ENCODE results near the gene PTPRD. TPM values are rescaled to one million over a fixed set of nuclear protein-coding genes. Genes with fewer than 3 reads are reported as not detected.
"Not testable (repeated sequence)": the region's sequence is repeated elsewhere in the genome, so short reads cannot be mapped to it uniquely, and the experiment has no call there.

PTPRD gene
- total RNA-seq, 4 donors from 2014 or later: 0.78 to 11.7 (median 1.6) TPM

DNA sequence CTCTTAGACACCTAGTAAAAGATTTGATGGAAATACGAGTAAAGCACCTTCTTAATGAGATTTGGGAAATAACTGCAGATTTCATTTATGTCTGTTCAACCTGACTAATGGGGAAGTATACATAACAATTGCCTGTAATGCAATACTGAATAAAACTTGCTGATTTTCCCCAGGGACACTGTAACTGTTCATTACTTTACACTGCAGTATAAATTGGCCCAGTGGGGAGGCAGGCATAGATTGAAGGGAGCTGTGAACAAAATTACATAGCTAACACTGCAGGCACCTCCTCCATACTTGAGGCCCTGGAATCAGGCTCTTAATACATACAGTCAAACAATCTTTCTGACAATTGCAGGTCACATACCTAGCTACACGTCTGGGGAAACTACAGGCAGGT lies 216.2 kb downstream of the PTPRD start:
- in situ Hi-C loops (cut with MboI; ENCODE audit: low sequenced_read_pairs in 4 of 4): loop anchor here in 1 of 4 donors (10.0 kb wide), 1 partner anchor 48 kb away; no protein-coding TSS in a partner anchor
- no peaks in the 10 kb centered on the region for H3K36me3 ChIP-seq

DNA sequence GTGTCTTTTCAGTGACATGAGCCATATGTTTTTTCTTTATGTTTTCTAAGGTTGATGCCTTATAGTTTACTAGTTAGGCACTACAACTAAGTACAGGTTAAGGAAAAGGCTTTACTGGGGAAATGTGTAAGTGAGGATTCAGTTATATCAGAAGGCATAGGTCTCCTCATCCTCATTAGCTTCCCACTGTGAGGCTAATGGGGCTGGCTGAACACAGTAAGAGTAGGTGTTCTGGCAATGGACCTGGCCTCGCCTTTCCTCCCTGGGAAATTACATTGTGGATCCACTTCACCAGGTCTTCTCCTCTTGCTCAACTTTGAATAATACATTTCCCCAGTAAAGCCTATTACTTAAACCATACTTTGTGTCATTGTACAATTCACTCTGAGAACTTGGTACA lies 225.5 kb downstream of the PTPRD start:
- H3K4me1 ChIP-seq: no peaks in the 10 kb centered on the region
- DNase-seq (no peak), ATAC-seq (no peak)
- no peak overlapping the region for H3K27ac ChIP-seq
- TF ChIP-seq POLR2A (IDR thresholded peaks at IDR 0.05): no peak
- TF ChIP-seq, protein P1, sequence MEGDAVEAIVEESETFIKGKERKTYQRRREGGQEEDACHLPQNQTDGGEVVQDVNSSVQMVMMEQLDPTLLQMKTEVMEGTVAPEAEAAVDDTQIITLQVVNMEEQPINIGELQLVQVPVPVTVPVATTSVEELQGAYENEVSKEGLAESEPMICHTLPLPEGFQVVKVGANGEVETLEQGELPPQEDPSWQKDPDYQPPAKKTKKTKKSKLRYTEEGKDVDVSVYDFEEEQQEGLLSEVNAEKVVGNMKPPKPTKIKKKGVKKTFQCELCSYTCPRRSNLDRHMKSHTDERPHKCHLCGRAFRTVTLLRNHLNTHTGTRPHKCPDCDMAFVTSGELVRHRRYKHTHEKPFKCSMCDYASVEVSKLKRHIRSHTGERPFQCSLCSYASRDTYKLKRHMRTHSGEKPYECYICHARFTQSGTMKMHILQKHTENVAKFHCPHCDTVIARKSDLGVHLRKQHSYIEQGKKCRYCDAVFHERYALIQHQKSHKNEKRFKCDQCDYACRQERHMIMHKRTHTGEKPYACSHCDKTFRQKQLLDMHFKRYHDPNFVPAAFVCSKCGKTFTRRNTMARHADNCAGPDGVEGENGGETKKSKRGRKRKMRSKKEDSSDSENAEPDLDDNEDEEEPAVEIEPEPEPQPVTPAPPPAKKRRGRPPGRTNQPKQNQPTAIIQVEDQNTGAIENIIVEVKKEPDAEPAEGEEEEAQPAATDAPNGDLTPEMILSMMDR (IDR thresholded peaks at IDR 0.05 in 4 of 5, conservative IDR thresholded peaks at IDR 0.05 in 1 of 5): no peak
- no peaks in the 10 kb centered on the region for H3K9me3 ChIP-seq
- intact Hi-C loops (cut with DNase I; ENCODE audit: low total_unique reads) (no loop called here), in situ Hi-C loops (cut with MboI; ENCODE audit: low sequenced_read_pairs in 4 of 4) (no loop called here)
- no peak overlapping the region for H3K4me3 ChIP-seq
- no peaks in the 10 kb centered on the region for H3K27me3 ChIP-seq
- no peaks in the 10 kb centered on the region for H3K36me3 ChIP-seq

More for the DNA sequence above, 216.2 kb downstream of the PTPRD start:
- H3K4me1 ChIP-seq: no peaks in the 10 kb centered on the region
- H3K4me3 ChIP-seq: no peak overlapping the region
- no peak for TF ChIP-seq POLR2A (IDR thresholded peaks at IDR 0.05)
- TF ChIP-seq, protein P1 (IDR thresholded peaks at IDR 0.05 in 4 of 5, conservative IDR thresholded peaks at IDR 0.05 in 1 of 5): no peak
- no peaks in the 10 kb centered on the region for H3K9me3 ChIP-seq
- H3K27ac ChIP-seq: no peak overlapping the region
- intact Hi-C loops (cut with DNase I; ENCODE audit: low total_unique reads): no loop called here
- ATAC-seq (no peak), DNase-seq (no peak)
- no peaks in the 10 kb centered on the region for H3K27me3 ChIP-seq

DNA sequence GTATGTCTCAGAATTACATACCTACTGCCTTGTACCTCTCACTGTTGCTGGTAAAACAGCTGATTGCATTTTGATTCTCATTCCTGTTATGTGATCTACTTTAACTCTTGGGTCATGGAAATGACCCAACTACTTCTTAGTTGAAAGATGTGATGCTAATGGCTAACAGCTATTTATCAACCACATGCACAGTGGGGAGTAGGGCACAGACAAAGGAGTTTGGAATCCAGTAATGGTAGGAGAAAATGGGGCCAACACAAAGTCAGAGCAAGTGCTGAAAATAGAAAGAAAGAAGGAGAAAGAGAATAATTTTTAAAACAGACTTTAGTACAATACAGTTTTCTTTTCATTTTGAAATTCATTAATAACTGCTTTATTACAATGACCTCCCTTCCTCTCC lies 241.0 kb downstream of the PTPRD start:
- intact Hi-C loops (cut with DNase I; ENCODE audit: low total_unique reads): no loop called here
- H3K9me3 ChIP-seq: no peaks in the 10 kb centered on the region
- in situ Hi-C loops (cut with MboI; ENCODE audit: low sequenced_read_pairs in 4 of 4): no loop called here

DNA sequence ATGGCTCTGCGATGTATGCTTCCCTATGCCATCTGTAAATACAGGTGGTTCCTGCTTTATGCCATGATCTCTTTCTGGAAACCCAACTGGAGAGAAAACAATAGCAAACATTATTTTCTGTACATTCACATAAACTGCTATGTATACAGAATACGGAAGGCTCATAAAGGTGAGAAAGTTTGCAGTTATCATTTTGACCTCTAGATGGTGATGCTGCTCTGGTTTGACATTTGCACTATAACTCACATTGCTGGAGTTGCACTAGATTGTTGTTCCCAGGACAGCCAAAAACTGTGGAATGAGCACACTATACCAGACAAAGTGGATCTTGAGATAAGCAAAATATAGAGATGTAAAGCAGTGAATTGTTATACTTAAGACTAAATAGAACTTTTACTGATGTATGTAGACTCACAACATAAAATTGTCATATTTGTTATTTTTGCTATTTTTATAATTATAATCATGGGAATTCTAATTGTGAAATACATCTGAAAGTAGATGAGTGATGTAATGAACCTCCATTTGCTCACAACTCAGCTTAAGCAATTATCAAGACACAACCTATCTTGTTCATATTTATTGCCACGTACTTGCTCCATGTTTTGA lies 246.5 kb downstream of the PTPRD start:
- ATAC-seq (no peak), DNase-seq (no peak)
- no peak overlapping the region for H3K4me3 ChIP-seq
- no peaks in the 10 kb centered on the region for H3K4me1 ChIP-seq
- intact Hi-C loops (cut with DNase I; ENCODE audit: low total_unique reads) (no loop called here), in situ Hi-C loops (cut with MboI; ENCODE audit: low sequenced_read_pairs in 4 of 4) (no loop called here)
- no peaks in the 10 kb centered on the region for H3K27me3 ChIP-seq
- TF ChIP-seq, protein P1 (IDR thresholded peaks at IDR 0.05 in 4 of 5, conservative IDR thresholded peaks at IDR 0.05 in 1 of 5): no peak
- no peak for TF ChIP-seq POLR2A (IDR thresholded peaks at IDR 0.05)
- no peaks in the 10 kb centered on the region for H3K9me3 ChIP-seq
- no peak overlapping the region for H3K27ac ChIP-seq
- no peaks in the 10 kb centered on the region for H3K36me3 ChIP-seq

More for the DNA sequence above, 241.0 kb downstream of the PTPRD start:
- DNase-seq (no peak), ATAC-seq (no peak)
- no peak overlapping the region for H3K27ac ChIP-seq
- H3K4me3 ChIP-seq: no peak overlapping the region
- H3K27me3 ChIP-seq: no peaks in the 10 kb centered on the region
- TF ChIP-seq, protein P1 (IDR thresholded peaks at IDR 0.05 in 4 of 5, conservative IDR thresholded peaks at IDR 0.05 in 1 of 5): no peak
- TF ChIP-seq POLR2A (IDR thresholded peaks at IDR 0.05): no peak
- H3K36me3 ChIP-seq: no peaks in the 10 kb centered on the region
- no peaks in the 10 kb centered on the region for H3K4me1 ChIP-seq

DNA sequence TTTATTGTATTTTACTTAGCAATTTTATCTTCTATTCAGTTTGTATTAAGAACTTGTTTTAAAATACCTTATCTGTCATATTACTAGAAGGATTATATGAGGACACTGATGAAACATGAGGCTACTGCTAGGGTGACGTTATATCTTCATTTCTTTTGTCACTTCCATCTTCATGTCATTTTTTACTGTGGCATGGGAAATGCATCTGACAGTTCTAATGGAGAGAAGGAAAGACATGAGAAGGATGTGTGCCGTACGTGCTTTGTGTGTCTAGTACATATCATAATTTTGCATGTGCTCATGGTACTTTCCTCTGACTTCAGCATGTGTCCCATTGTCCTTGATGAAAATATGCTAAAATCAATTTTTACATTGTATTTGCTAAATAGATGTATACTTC lies 258.2 kb downstream of the PTPRD start:
- TF ChIP-seq POLR2A (IDR thresholded peaks at IDR 0.05): no peak
- TF ChIP-seq, protein P1 (IDR thresholded peaks at IDR 0.05 in 4 of 5, conservative IDR thresholded peaks at IDR 0.05 in 1 of 5): no peak
- in situ Hi-C loops (cut with MboI; ENCODE audit: low sequenced_read_pairs in 4 of 4) (no loop called here), intact Hi-C loops (cut with DNase I; ENCODE audit: low total_unique reads) (no loop called here)
- H3K36me3 ChIP-seq: no peaks in the 10 kb centered on the region
- no peaks in the 10 kb centered on the region for H3K27me3 ChIP-seq
- no peaks in the 10 kb centered on the region for H3K4me1 ChIP-seq
- no peak for DNase-seq
- H3K27ac ChIP-seq: no peak overlapping the region
- no peaks in the 10 kb centered on the region for H3K9me3 ChIP-seq
- ATAC-seq: no peak
- H3K4me3 ChIP-seq: no peak overlapping the region

DNA sequence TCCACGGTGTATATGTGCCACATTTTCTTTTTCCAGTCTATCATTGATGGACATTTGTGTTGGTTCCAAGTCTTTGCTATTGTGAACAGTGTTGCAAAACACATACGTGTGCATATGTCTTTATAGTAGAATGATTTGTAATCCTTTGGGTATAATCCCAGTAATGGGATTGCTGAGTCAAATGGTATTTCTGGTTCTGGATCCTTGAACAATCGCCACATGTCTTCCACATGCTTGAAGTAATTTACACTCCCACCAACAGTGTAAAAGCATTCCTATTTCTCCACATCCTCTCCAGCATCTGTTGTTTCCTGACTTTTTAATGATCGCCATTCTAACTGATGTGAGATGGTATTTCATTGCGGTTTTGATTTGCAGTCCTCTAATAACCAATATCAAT lies 267.2 kb downstream of the PTPRD start:
- H3K36me3 ChIP-seq; H3K27me3 ChIP-seq; H3K9me3 ChIP-seq; H3K27ac ChIP-seq; in situ Hi-C loops (cut with MboI; ENCODE audit: low sequenced_read_pairs in 4 of 4); intact Hi-C loops (cut with DNase I; ENCODE audit: low total_unique reads); DNase-seq; ATAC-seq; H3K4me3 ChIP-seq; H3K4me1 ChIP-seq: not testable (repeated sequence)
